HG03025 (cell line): ENCODE results near the gene PIN1.
"Not testable (repeated sequence)": the region's sequence is repeated elsewhere in the genome, so short reads cannot be mapped to it uniquely, and the experiment has no call there.

ENCODE experiments used
- ATAC-seq: cut with Tn5 transposase; IDR thresholded peaks from one replicate; pipeline ENCODE4 v1.9.1; 2021; ENCODE audit warnings: mild to moderate bottlenecking, moderate library complexity; ENCODE audit not compliant: unreplicated experiment, low FRiP score

Gene PIN1

DNA sequence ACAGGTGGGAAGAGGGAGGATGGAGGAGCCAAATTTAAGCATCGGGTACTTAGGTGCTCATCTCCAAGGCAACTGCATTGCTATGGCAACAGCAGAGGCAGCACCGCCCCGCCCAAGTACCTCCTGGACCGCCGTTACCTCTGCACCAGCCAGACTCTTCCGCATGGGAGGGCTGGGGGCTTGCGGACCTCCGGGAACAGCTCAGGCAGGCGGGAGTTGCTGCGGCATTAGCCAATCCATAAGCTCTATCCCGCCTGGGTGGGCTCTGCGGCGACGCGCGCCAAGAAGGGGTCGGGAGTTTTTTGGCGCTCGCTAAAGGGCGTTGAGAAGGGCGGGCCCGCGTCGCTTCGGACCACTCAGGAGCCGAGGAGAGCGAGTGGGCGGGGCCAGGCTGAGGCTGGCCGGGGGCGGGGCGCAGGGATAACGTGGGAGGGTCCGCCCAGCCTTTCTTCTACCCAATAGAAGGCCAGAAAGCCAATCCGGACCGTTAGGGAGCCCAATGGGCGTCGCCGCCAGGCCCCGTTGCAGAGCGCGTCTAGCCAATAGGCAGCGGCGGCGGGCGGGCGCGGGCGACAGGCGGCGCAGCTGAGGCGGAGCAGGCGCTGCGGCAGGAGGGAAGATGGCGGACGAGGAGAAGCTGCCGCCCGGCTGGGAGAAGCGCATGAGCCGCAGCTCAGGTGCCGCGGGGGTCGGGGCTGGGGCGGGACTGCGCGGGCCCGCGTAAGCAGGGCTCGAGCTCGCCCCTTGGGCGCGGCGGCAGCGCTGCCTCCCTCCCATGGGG, at the start of gene PIN1:
Gene PIN1, plus strand, starts transcription at position 593 of the 781 bp plus-strand sequence. Its CDS starts 27 bp downstream, at position 620.
- peak; percentile 86 for ATAC-seq

DNA sequence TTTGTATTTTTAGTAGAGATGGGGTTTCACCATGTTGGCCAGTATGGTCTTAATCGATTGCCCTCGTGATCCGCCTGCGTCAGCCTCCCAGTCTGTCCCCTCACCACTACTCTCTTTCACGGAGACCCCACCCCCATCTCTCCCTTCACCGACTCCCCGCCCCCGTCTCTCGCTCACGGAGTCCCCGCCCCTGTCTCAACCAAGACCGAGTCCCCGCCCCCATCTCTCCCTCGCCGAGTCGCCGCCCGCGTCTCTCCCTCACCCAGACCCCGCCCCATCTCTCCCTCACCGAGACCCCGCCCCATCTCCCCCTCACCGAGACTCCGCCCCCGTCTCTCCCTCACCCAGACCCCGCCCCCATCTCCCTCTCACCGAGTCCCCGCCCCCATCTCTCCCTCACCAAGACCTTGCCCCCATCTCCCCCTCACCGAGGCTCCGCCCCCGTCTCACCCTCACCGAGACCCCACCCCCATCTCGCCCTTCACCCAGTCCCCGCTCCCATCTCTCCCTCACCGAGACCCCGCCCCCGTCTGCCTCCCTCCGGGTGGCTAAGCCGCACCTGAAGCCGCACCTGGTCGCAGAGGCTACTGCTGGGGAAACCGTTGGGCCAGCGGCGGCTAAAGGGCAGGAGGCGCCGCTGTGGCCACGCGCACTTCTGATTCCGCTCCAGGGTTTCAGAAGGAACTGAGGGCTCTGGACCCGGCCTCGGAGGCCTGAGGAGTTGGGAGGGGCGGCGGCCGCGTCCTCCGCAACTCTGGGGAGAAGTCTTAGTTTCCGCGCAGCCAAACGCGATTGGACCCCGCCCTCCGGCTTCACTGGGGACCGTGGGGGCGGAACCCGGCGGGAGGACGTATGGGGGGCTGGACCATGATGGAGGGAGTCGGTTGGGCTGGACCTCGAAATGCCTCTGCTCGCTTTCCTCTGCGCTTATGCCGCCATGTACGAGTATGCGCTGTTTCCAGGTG, 49.5 kb upstream of the PIN1 start:
- ATAC-seq: peak; percentile 72

DNA sequence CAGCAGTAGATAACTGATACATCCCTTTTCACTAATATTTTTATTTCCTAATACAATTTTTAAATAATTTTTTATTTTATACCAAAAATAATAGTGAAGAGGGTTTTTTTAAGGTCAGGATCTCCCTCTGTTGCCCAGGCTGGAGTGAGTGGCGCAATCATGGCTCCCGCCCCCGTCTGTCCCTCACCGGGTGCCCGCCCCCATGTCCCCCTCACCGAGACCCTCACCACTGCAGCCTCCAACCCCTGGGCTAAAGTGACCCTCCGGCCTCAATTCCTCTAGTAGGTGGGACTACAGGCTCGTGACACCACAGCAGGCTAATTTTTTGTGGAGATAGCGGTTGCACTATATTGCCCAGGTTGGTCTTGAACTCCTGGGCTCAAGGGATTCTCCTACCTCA, 48.8 kb upstream of the PIN1 start:
- no peak for ATAC-seq

GRCh38 chr19:9786819-9787218, 48.3 kb upstream of the PIN1 start:
- ATAC-seq: no peak

GRCh38 chr19:9788604-9789003, 46.5 kb upstream of the PIN1 start:
- not testable (repeated sequence) for ATAC-seq

DNA sequence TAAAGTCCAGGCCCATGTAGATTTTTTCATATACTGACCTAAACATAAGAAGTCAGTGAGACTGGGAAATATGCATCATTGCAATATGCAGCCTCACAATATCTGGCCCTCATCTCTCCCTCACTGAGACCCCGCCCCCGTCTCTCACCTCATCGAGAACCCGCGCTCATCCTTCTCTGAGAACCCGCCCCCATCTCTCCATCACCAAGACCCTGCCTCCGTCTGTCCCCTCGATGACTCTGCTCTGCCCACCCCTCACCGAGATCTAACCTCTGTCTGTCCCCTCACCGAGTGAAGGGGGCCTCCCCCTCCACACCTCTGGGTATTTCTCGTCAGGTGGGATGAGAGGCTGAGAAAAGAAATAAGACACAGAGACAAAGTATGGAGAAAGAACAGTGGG, 46.1 kb upstream of the PIN1 start:
- ATAC-seq: no peak

- ATAC-seq: not testable (repeated sequence)
Measured at GRCh38 chr19:9789579-9789978, 45.5 kb upstream of the PIN1 start.

DNA sequence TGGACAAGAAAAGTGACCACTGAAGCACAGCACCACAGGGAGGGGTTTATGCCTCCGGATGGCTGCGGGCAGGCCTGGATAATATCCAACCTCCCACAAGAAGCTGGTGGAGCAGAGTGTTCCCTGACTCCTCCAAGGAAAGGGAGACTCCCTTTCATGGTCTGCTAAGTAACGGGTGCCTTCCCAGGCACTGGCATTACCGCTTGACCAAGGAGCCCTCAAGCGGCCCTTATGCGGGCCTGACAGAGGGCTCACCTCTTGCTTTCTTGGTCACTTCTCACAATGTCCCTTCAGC, 44.1 kb upstream of the PIN1 start:
- ATAC-seq: not testable (repeated sequence)

GRCh38 chr19:9791552-9792205, 43.4 kb upstream of the PIN1 start:
- ATAC-seq: no peak

- no peak for ATAC-seq
Measured at GRCh38 chr19:9792206-9793070, 42.7 kb upstream of the PIN1 start.

DNA sequence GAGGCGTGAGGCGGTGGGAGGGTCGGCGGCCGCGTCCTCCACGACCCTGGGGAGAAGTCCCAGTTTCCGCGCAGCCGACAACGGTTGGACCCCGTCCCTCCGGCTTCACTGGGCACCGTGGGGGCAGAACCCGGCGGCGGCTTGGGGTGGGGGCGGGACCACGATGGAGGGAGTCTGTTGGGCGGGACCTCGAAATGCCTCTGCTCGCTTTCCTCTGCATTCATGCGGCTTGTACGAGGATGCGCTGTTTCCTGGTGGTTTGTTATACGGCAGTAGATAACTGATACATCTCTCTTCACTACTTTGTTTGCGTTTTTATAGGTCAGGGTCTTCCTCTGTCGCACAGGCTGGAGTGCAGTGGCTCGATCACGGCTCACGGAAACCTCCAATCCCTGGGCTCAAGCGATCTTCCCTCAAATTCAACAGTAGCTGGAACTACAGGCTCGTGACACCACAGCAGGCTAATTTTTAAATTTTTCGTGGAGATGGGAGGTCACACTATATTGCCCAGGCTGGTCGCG, 42.0 kb upstream of the PIN1 start:
- ATAC-seq: no peak

- ATAC-seq: no peak
Measured at GRCh38 chr19:9796113-9796773, 38.9 kb upstream of the PIN1 start.

DNA sequence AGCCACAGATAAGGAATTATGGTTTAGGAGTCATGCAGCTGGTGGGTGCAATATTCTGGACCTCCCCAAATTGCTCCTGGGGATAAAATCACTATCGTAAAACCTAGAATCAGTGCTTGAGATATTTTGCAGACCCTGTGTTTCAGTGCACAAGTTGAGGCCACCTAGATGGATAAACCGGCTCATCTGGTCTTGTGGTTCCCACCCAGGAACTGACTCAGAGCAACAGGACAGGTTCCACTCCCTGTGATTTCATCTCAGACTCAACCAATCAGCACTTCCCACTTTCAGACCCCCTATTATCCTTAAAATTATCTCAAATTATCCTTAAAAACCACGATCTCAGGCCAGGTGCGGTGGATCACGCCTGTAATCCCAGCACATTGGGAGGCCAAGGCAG, 37.2 kb upstream of the PIN1 start:
- ATAC-seq: no peak

DNA sequence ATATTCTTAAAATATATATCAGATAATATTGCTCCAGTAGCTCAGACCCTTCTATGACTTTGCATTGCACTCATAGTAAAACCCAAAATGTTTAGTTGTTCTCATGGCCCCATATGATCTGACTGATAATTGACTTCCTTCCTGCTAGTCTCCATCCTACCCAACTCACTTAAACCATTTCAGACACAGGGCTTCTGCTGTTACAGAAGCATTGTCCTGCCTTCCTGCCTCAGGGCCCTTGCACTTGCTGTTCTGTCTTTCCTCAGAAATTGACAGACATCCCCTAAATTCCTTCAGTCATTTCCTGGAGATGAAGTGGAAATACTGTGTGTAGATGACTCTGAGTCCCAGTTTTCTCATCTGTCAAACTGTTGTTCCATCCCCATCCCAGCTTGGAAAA, 36.0 kb upstream of the PIN1 start:
- no peak for ATAC-seq

- ATAC-seq: no peak
Measured at GRCh38 chr19:9801976-9802375, 33.1 kb upstream of the PIN1 start.

DNA sequence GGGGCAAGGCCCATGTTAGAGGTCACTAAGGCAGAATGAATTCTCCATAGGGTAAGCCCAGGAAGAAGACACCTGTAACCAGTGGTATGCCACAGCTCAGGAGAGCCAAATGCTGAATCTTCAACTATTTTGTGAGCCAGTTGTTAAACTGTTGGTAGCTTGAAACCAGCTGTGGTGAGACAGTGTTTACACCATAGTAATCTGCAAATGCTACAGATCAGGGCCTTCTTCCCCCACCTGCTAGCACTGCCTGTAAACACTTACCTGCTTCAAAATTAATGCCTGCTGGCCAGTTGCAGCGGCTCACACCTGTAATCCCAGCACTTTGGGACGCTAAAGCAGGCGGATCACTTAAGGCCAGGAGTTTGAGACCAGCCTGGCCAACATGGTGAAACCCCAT, 28.3 kb upstream of the PIN1 start:
- no peak for ATAC-seq

GRCh38 chr19:9808855-9809824, 26.0 kb upstream of the PIN1 start:
- ATAC-seq: no peak

GRCh38 chr19:9811139-9811538, 24.0 kb upstream of the PIN1 start:
- ATAC-seq: no peak
